Neural progenitor cell (in vitro differentiated cells): ENCODE measurements around the gene RAPGEF4. TPM values are rescaled to one million over a fixed set of nuclear protein-coding genes. Genes with fewer than 3 reads are reported as not detected.

ENCODE experiments used
- DNase-seq: peaks from one replicate; pipeline ENCODE4 v3.0.0-alpha.2; 2016; ENCODE audit warnings: low spot score
- H2AFZ ChIP-seq: fragments of 200-600 bp; sonication (generic); replicated peaks from 2 replicates; pipeline ENCODE4 v1.6.1; 2016; ENCODE audit warnings: antibody characterized with exemption
- H3F3A ChIP-seq: fragments of 200-600 bp; sonication (generic); 2 replicates; pipeline ENCODE4 v1.6.1; 2016; ENCODE audit warnings: antibody characterized with exemption, low read depth
- H3K27ac ChIP-seq: fragments of 200-600 bp; sonication (generic); 2 replicates; pipeline ENCODE4 v1.5.1; 2016; ENCODE audit warnings: mild to moderate bottlenecking
- H3K27me3 ChIP-seq: fragments of 200-600 bp; sonication (generic); 2 replicates; pipeline ENCODE4 v1.6.1; 2016; ENCODE audit warnings: mild to moderate bottlenecking, moderate library complexity
- H3K36me3 ChIP-seq: fragments of 200-600 bp; sonication (generic); 2 replicates; pipeline ENCODE4 v1.5.1; 2016
- H3K4me1 ChIP-seq: fragments of 200-600 bp; sonication (generic); 2 replicates; pipeline ENCODE4 v1.6.1; 2016; ENCODE audit warnings: mixed run types
- H3K4me2 ChIP-seq: fragments of 200-600 bp; sonication (generic); 2 replicates; pipeline ENCODE4 v1.6.1; 2016
- H3K4me3 ChIP-seq: fragments of 200-600 bp; sonication (generic); 2 replicates; pipeline ENCODE4 v1.5.1; 2016
- H3K79me2 ChIP-seq: fragments of 200-600 bp; sonication (generic); 2 replicates; pipeline ENCODE4 v1.6.1; 2016; ENCODE audit warnings: low read depth
- H3K9ac ChIP-seq: fragments of 200-600 bp; sonication (generic); 2 replicates; pipeline ENCODE4 v1.6.1; 2016
- H3K9me3 ChIP-seq: fragments of 200-600 bp; sonication (generic); 2 replicates; pipeline ENCODE4 v1.5.1; 2016; ENCODE audit warnings: low read depth
- H4K20me1 ChIP-seq: fragments of 200-600 bp; sonication (generic); 2 replicates; pipeline ENCODE4 v1.6.1; 2016; ENCODE audit warnings: low read depth
- H3K27ac Mint-ChIP-seq: 3 replicates; pipeline ENCODE4 v1.8.0; 2021; ENCODE audit warnings: mixed read lengths
- H3K27me3 Mint-ChIP-seq: 2 replicates; pipeline ENCODE4 v1.8.0; 2022; ENCODE audit warnings: low read depth, mild to moderate bottlenecking, inconsistent platforms, moderate library complexity, mixed read lengths; ENCODE audit not compliant: insufficient read depth
- H3K36me3 Mint-ChIP-seq: 3 replicates; pipeline ENCODE4 v1.8.0; 2021; ENCODE audit warnings: mixed read lengths
- H3K4me1 Mint-ChIP-seq: 3 replicates; pipeline ENCODE4 v1.8.0; 2021; ENCODE audit warnings: mixed read lengths
- H3K4me3 Mint-ChIP-seq: 3 replicates; pipeline ENCODE4 v1.8.0; 2021; ENCODE audit warnings: mild to moderate bottlenecking, moderate library complexity, mixed read lengths
- H3K9me3 Mint-ChIP-seq: 3 replicates; pipeline ENCODE4 v1.8.0; 2020; ENCODE audit warnings: mixed read lengths
- EZH2 ChIP-seq: fragments of 200-600 bp; sonication (generic); IDR thresholded peaks from 2 replicates; pipeline ENCODE4 v1.6.1; 2017; ENCODE audit warnings: antibody characterized with exemption, mild to moderate bottlenecking, moderate library complexity
- EZH2phosphoT487 ChIP-seq: fragments of 200-600 bp; sonication (generic); IDR thresholded peaks from 2 replicates; pipeline ENCODE4 v1.6.1; 2017; ENCODE audit warnings: antibody characterized with exemption
- total RNA-seq: library from RNA; depleted of rRNA; stranded (reverse); fragments of >200 nt; gene quantifications from 2 replicates; pipeline ENCODE4 v1.2.3, GENCODE V29; 2015; ENCODE audit warnings: low replicate concordance
- TF ChIP-seq, protein P1 (sequence below): fragments of 200-600 bp; sonication (generic); IDR thresholded peaks from 2 replicates; pipeline ENCODE4 v1.5.1; 2017; ENCODE audit warnings: antibody characterized with exemption, mild to moderate bottlenecking

The RAPGEF4 gene
- total RNA-seq, 1 donor from 2014 or later = 1.8 TPM

DNA sequence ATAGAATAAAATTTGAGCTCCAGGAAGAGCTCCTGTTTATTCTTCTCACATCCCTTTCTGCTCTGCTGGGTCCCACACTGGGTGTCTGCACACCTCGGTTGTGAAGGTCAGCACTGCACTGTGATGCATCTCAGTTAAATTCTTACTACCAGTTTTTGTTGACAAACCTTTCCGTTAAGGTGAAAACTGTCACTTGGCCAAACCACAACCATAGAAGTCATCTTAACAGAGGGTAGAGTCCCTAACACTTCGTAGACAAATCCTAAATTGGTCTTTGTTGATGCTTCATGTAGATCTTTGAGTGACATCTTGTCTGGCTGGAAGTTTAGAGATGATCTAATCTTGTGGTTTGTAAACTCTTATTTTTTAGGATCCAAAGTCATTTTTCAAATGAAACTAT, 172.6 kb downstream of the RAPGEF4 start:
- no peaks in the 10 kb centered on the region for H3K9me3 ChIP-seq
- peaks cover 7% of the 10 kb centered on the region for H3K4me1 ChIP-seq
- no peak overlapping the region for H3K9ac ChIP-seq
- H3K36me3 ChIP-seq = no peaks in the 10 kb centered on the region
- H3K27ac ChIP-seq = no peak overlapping the region
- H3K27me3 Mint-ChIP-seq = no peaks in the 10 kb centered on the region
- H3K79me2 ChIP-seq = no peaks in the 10 kb centered on the region
- H3K36me3 Mint-ChIP-seq = no peaks in the 10 kb centered on the region
- H3K4me3 ChIP-seq = no peak overlapping the region
- H3K27me3 ChIP-seq = no peaks in the 10 kb centered on the region
- H4K20me1 ChIP-seq = no peaks in the 10 kb centered on the region
- no peak for DNase-seq
- no peak overlapping the region for H3K27ac Mint-ChIP-seq
- H3K4me1 Mint-ChIP-seq = no peaks in the 10 kb centered on the region
- no peak overlapping the region for H3K4me2 ChIP-seq
- no peak overlapping the region for H3K4me3 Mint-ChIP-seq
- H3F3A ChIP-seq = no peaks in the 10 kb centered on the region
- TF ChIP-seq EZH2 = no peak
- H3K9me3 Mint-ChIP-seq = no peaks in the 10 kb centered on the region
- no peak overlapping the region for H2AFZ ChIP-seq

DNA sequence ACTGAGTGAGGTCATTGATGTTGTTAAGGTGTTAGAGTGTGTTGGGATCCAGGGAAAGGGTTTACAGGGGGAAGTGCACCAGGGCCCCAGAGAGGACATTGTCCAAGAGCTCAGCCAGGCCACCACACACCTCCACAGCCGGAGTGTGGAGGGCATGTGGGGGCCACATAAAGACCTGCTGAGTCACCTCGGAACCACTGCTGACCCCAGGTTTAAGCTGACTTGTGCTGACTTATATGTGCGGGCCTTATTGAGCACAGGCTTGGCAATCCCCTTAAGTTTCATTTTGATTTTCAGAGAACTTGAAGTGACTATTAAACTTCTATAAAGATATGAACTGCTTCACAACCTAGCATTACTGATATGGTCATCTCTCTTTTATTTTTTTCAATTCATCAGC, 173.8 kb downstream of the RAPGEF4 start:
- H3K4me1 Mint-ChIP-seq = no peaks in the 10 kb centered on the region
- H3F3A ChIP-seq = no peaks in the 10 kb centered on the region
- H3K4me1 ChIP-seq = peaks cover 7% of the 10 kb centered on the region
- no peaks in the 10 kb centered on the region for H3K36me3 ChIP-seq
- H3K9ac ChIP-seq = no peak overlapping the region
- H3K36me3 Mint-ChIP-seq = no peaks in the 10 kb centered on the region
- H3K27ac Mint-ChIP-seq = no peak overlapping the region
- H3K9me3 ChIP-seq = no peaks in the 10 kb centered on the region
- H4K20me1 ChIP-seq = no peaks in the 10 kb centered on the region
- H3K79me2 ChIP-seq = no peaks in the 10 kb centered on the region
- no peaks in the 10 kb centered on the region for H3K27me3 ChIP-seq
- H3K4me3 ChIP-seq = no peak overlapping the region
- H3K9me3 Mint-ChIP-seq = no peaks in the 10 kb centered on the region
- H3K27me3 Mint-ChIP-seq = no peaks in the 10 kb centered on the region
- no peak for DNase-seq
- H3K4me3 Mint-ChIP-seq = no peak overlapping the region
- no peak overlapping the region for H2AFZ ChIP-seq
- TF ChIP-seq EZH2 = no peak
- TF ChIP-seq, protein P1, sequence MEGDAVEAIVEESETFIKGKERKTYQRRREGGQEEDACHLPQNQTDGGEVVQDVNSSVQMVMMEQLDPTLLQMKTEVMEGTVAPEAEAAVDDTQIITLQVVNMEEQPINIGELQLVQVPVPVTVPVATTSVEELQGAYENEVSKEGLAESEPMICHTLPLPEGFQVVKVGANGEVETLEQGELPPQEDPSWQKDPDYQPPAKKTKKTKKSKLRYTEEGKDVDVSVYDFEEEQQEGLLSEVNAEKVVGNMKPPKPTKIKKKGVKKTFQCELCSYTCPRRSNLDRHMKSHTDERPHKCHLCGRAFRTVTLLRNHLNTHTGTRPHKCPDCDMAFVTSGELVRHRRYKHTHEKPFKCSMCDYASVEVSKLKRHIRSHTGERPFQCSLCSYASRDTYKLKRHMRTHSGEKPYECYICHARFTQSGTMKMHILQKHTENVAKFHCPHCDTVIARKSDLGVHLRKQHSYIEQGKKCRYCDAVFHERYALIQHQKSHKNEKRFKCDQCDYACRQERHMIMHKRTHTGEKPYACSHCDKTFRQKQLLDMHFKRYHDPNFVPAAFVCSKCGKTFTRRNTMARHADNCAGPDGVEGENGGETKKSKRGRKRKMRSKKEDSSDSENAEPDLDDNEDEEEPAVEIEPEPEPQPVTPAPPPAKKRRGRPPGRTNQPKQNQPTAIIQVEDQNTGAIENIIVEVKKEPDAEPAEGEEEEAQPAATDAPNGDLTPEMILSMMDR = no peak
- TF ChIP-seq EZH2phosphoT487 = no peak
- no peak overlapping the region for H3K4me2 ChIP-seq
- no peak overlapping the region for H3K27ac ChIP-seq

GRCh38 chr2:172912266-172912665, 176.6 kb downstream of the RAPGEF4 start:
- Mint-ChIP-seq H3K27me3 (peaks cover under 1% of the 10 kb centered on the region), H3K27ac (no peak overlapping the region), H3K36me3 (no peaks in the 10 kb centered on the region), H3K9me3 (no peaks in the 10 kb centered on the region), H3K4me1 (no peaks in the 10 kb centered on the region), H3K4me3 (no peak overlapping the region)
- Histone ChIP-seq H3K36me3 (no peaks in the 10 kb centered on the region), H3F3A (no peaks in the 10 kb centered on the region), H3K4me2 (no peak overlapping the region), H3K4me1 (peaks cover 3% of the 10 kb centered on the region), H3K27ac (no peak overlapping the region), H2AFZ (no peak overlapping the region), H3K79me2 (no peaks in the 10 kb centered on the region), H3K27me3 (no peaks in the 10 kb centered on the region), H3K9ac (no peak overlapping the region), H3K9me3 (no peaks in the 10 kb centered on the region), H4K20me1 (no peaks in the 10 kb centered on the region), H3K4me3 (no peak overlapping the region)
- no peak for TF ChIP-seq EZH2
- TF ChIP-seq, protein P1 = no peak
- TF ChIP-seq EZH2phosphoT487 = no peak
- no peak for DNase-seq

GRCh38 chr2:172914341-172915008, 178.8 kb downstream of the RAPGEF4 start:
- H3K4me3 Mint-ChIP-seq = no peak overlapping the region
- no peak overlapping the region for H3K27ac ChIP-seq
- H3K27me3 Mint-ChIP-seq = peaks cover 2% of the 10 kb centered on the region
- H3K4me1 ChIP-seq = peaks cover 3% of the 10 kb centered on the region
- H3K4me2 ChIP-seq = no peak overlapping the region
- H3K27ac Mint-ChIP-seq = no peak overlapping the region
- H2AFZ ChIP-seq = no peak overlapping the region
- no peaks in the 10 kb centered on the region for H3K27me3 ChIP-seq
- H4K20me1 ChIP-seq = no peaks in the 10 kb centered on the region
- no peaks in the 10 kb centered on the region for H3K4me1 Mint-ChIP-seq
- TF ChIP-seq EZH2 (no peak), EZH2phosphoT487 (no peak)
- TF ChIP-seq, protein P1 = no peak
- no peaks in the 10 kb centered on the region for H3K36me3 Mint-ChIP-seq
- H3K9me3 ChIP-seq = no peaks in the 10 kb centered on the region
- no peaks in the 10 kb centered on the region for H3K79me2 ChIP-seq
- no peak overlapping the region for H3K4me3 ChIP-seq
- no peaks in the 10 kb centered on the region for H3K36me3 ChIP-seq
- H3F3A ChIP-seq = no peaks in the 10 kb centered on the region
- DNase-seq = no peak
- H3K9me3 Mint-ChIP-seq = no peaks in the 10 kb centered on the region
- H3K9ac ChIP-seq = no peak overlapping the region
